Esophagus (tissue), 2 donors: Measurements from ENCODE around the gene MRGPRX3. TPM values are rescaled to one million over a fixed set of nuclear protein-coding genes. Genes with fewer than 3 reads are reported as not detected.

Experiments used
- H3K27ac ChIP-seq, 2 donors: one replicate each; pipeline ENCODE4 v1.5.1; 2013; ENCODE audit warnings: low read depth in 2 of 2, mild to moderate bottlenecking in 2 of 2, inconsistent platforms in 1 of 2, low read length in 1 of 2, moderate library complexity in 1 of 2
- H3K27me3 ChIP-seq, 2 donors: one replicate each; pipeline ENCODE4 v1.6.1; 2013; ENCODE audit warnings: low read length in 2 of 2, control low read depth in 1 of 2, mild to moderate bottlenecking in 1 of 2; ENCODE audit not compliant: insufficient read depth in 2 of 2, control insufficient read depth in 1 of 2
- H3K36me3 ChIP-seq, 2 donors: one replicate each; pipeline ENCODE4 v1.6.1; 2013; ENCODE audit warnings: low read length in 1 of 2; ENCODE audit not compliant: control insufficient read depth in 2 of 2, insufficient read depth in 2 of 2
- H3K4me1 ChIP-seq, 2 donors: one replicate each; pipeline ENCODE4 v1.6.1; 2013; ENCODE audit warnings: low read length in 1 of 2; ENCODE audit not compliant: control insufficient read depth in 2 of 2, insufficient read depth in 2 of 2
- H3K4me3 ChIP-seq, 2 donors: one replicate each; pipeline ENCODE4 v1.5.1; 2013; ENCODE audit warnings: low read length in 2 of 2, mild to moderate bottlenecking in 2 of 2, low read depth in 1 of 2, moderate library complexity in 1 of 2
- H3K9me3 ChIP-seq, 2 donors: one replicate each; pipeline ENCODE4 v1.6.1; 2013; ENCODE audit warnings: mild to moderate bottlenecking in 2 of 2, low read depth in 1 of 2, low read length in 1 of 2, moderate library complexity in 1 of 2; ENCODE audit not compliant: control insufficient read depth in 2 of 2, insufficient read depth in 1 of 2
- WGBS, 2 donors: extraction: QIAGEN DNeasy Blood & Tissue Kit; methylation state at CpG; one replicate each; pipeline ENCODE4 v1.1.7; 2013; 5-methylcytosine and 5-hydroxymethylcytosine counted together
- polyA plus RNA-seq, 2 donors: library from polyadenylated mRNA; stranded (reverse); fragments of 200-250 nt; gene quantifications; one replicate each; pipeline ENCODE4 v1.2.3, GENCODE V29; 2013
- donor health status: healthy with polysubstance abuse.
- donor health status: Bipolar disorder and iron deficiency.

MRGPRX3 gene
- polyA plus RNA-seq: under 1 TPM; 0.12 to 0.33 TPM

GRCh38 chr11:18132341-18132740, at the start of gene MRGPRX3:
TSS of gene MRGPRX3 (plus strand) at chr11:18132571. CDS start at chr11:18137203, 4,632 bp downstream.
- Histone ChIP-seq H3K27me3 (no peaks in the 10 kb centered on the region), H3K4me1 (no peaks in the 10 kb centered on the region), H3K36me3 (no peaks in the 10 kb centered on the region), H3K4me3 (no peak within 1 kb of the TSS), H3K27ac (no peak within 1 kb of the TSS), H3K9me3 (no peaks in the 10 kb centered on the region)
- 41 to 45% methylated on average over 3 of the region's 3 CpGs for WGBS, 2 donors

- no peak overlapping the region for H3K27ac ChIP-seq
- H3K9me3 ChIP-seq: no peaks in the 10 kb centered on the region
- WGBS, 2 donors: 96% methylated on average over 2 of the region's 2 CpGs
- no peaks in the 10 kb centered on the region for H3K27me3 ChIP-seq
- no peak overlapping the region for H3K4me3 ChIP-seq
- no peaks in the 10 kb centered on the region for H3K4me1 ChIP-seq
- peaks cover 6 to 7% of the 10 kb centered on the region in 2 donors for H3K36me3 ChIP-seq
Measured at GRCh38 chr11:18088366-18088765, 44.0 kb upstream of the MRGPRX3 start.

- Histone ChIP-seq H3K4me3 (no peak overlapping the region), H3K9me3 (no peaks in the 10 kb centered on the region), H3K27ac (no peak overlapping the region), H3K36me3 (peaks cover 6 to 7% of the 10 kb centered on the region in 2 donors), H3K27me3 (no peaks in the 10 kb centered on the region), H3K4me1 (no peaks in the 10 kb centered on the region)
- 80 to 86% methylated on average over 3 of the region's 3 CpGs for WGBS, 2 donors
Measured at GRCh38 chr11:18088966-18089365, 43.4 kb upstream of the MRGPRX3 start.

GRCh38 chr11:18091731-18092130, 40.6 kb upstream of the MRGPRX3 start:
- Histone ChIP-seq H3K27ac (no peak overlapping the region), H3K36me3 (peaks cover 3 to 7% of the 10 kb centered on the region in 2 donors), H3K9me3 (no peaks in the 10 kb centered on the region), H3K27me3 (no peaks in the 10 kb centered on the region), H3K4me3 (no peak overlapping the region), H3K4me1 (no peaks in the 10 kb centered on the region)
- 91 to 98% methylated on average over 2 of the region's 2 CpGs for whole genome bisulfite sequencing, 2 donors

- Histone ChIP-seq H3K27ac (no peak overlapping the region), H3K36me3 (peaks cover 3 to 4% of the 10 kb centered on the region in 2 donors), H3K4me3 (no peak overlapping the region), H3K27me3 (no peaks in the 10 kb centered on the region), H3K4me1 (no peaks in the 10 kb centered on the region), H3K9me3 (no peaks in the 10 kb centered on the region)
Measured at GRCh38 chr11:18093959-18094358, 38.4 kb upstream of the MRGPRX3 start.

GRCh38 chr11:18100926-18101656, 31.3 kb upstream of the MRGPRX3 start:
- no peak overlapping the region for H3K27ac ChIP-seq
- no peaks in the 10 kb centered on the region for H3K4me1 ChIP-seq
- peaks cover 0 to 3% of the 10 kb centered on the region in 2 donors for H3K36me3 ChIP-seq
- 43 to 73% methylated on average over 6 of the region's 6 CpGs for WGBS, 2 donors
- no peaks in the 10 kb centered on the region for H3K9me3 ChIP-seq
- H3K4me3 ChIP-seq: no peak overlapping the region
- H3K27me3 ChIP-seq: no peaks in the 10 kb centered on the region

GRCh38 chr11:18105086-18105801, 27.1 kb upstream of the MRGPRX3 start:
- H3K9me3 ChIP-seq: no peaks in the 10 kb centered on the region
- H3K27ac ChIP-seq: peak overlapping the region in 1 of 2 donors; percentile 34
- H3K4me3 ChIP-seq: peak overlapping the region; percentile 89 to 93
- H3K27me3 ChIP-seq: no peaks in the 10 kb centered on the region
- 21 to 22% methylated on average over 29 of the region's 29 CpGs for WGBS, 2 donors
- no peaks in the 10 kb centered on the region for H3K4me1 ChIP-seq
- H3K36me3 ChIP-seq: no peaks in the 10 kb centered on the region

- 4 to 5% methylated on average over 47 to 48 of the region's 48 CpGs for WGBS, 2 donors
- Histone ChIP-seq H3K27ac (peak within 1 kb of the TSS in 1 of 2 donors; percentile 34), H3K36me3 (no peaks in the 10 kb centered on the region)
Measured at GRCh38 chr11:18105802-18106574, 26.4 kb upstream of the MRGPRX3 start, which contains the start of gene SAAL1. TSS of gene SAAL1 (minus strand) at chr11:18106082. CDS start at chr11:18106041, 41 bp downstream.

GRCh38 chr11:18106688-18107087, 25.7 kb upstream of the MRGPRX3 start:
- H3K4me3 ChIP-seq: no peak overlapping the region
- H3K4me1 ChIP-seq: no peaks in the 10 kb centered on the region
- 71 to 75% methylated on average over 9 of the region's 9 CpGs for WGBS, 2 donors
- no peak overlapping the region for H3K27ac ChIP-seq
- H3K9me3 ChIP-seq: no peaks in the 10 kb centered on the region
- H3K27me3 ChIP-seq: no peaks in the 10 kb centered on the region
- no peaks in the 10 kb centered on the region for H3K36me3 ChIP-seq

More at GRCh38 chr11:18105802-18106574, 26.4 kb upstream of the MRGPRX3 start, which contains the start of gene SAAL1:
- Histone ChIP-seq H3K9me3 (no peaks in the 10 kb centered on the region), H3K4me3 (peak within 1 kb of the TSS; percentile 89 to 93), H3K27me3 (no peaks in the 10 kb centered on the region), H3K4me1 (no peaks in the 10 kb centered on the region)
